Spleen (tissue), 7 donors: ENCODE results near the gene MGME1.

Experiments
- POLR2A ChIP-seq, 3 donors: fragments of 450-650 bp; IDR thresholded peaks; one replicate each; pipeline ENCODE4 v1.5.1; 2017; ENCODE audit warnings: antibody characterized with exemption in 3 of 3, mild to moderate bottlenecking in 1 of 3
- TF ChIP-seq, protein P1 (sequence below), 11 experiments: fragments of 200-600 bp in 7 of 11; fragments of 450-650 bp in 4 of 11; sonication (generic) in 4 of 11; IDR thresholded peaks in 8 of 11; conservative IDR thresholded peaks in 3 of 11; 1 replicate in 7 of 11; 2 replicates in 4 of 11; pipeline versions ENCODE4 v1.4.0 to v1.8.0; 2016 to 2021; ENCODE audit warnings: antibody characterized with exemption in 11 of 11, inconsistent platforms in 4 of 11, mild to moderate bottlenecking in 1 of 11
- donor health status: DM: no; HTN: no; CAD: no; lungs with moderate emphysema.
- donor health status: DM: no; HTN: no; CAD: no.
- donor health status: DM: no; HTN: no; CAD: no.

DNA sequence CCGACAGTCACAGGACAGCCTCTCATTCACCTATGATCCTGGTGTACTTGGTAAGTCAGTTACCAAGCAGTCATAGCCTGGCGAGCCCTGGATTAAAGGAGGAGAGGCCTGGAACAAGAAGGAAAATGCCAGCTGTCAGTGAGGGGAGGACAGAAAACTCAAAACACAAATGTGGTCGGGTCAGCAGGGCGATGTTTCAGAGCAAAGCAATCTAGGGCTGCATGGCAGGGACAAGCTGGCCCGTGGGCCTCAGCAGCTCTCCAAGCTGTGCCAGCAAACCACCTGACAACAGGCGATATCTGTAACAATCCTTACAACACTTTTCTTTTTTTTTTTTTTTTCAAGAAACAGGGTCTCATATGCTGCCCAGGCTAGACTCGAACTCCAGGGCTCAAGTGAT lies 40.3 kb downstream of the MGME1 start:
- TF ChIP-seq, protein P1, sequence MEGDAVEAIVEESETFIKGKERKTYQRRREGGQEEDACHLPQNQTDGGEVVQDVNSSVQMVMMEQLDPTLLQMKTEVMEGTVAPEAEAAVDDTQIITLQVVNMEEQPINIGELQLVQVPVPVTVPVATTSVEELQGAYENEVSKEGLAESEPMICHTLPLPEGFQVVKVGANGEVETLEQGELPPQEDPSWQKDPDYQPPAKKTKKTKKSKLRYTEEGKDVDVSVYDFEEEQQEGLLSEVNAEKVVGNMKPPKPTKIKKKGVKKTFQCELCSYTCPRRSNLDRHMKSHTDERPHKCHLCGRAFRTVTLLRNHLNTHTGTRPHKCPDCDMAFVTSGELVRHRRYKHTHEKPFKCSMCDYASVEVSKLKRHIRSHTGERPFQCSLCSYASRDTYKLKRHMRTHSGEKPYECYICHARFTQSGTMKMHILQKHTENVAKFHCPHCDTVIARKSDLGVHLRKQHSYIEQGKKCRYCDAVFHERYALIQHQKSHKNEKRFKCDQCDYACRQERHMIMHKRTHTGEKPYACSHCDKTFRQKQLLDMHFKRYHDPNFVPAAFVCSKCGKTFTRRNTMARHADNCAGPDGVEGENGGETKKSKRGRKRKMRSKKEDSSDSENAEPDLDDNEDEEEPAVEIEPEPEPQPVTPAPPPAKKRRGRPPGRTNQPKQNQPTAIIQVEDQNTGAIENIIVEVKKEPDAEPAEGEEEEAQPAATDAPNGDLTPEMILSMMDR (IDR thresholded peaks at IDR 0.05 in 8 of 11, conservative IDR thresholded peaks at IDR 0.05 in 3 of 11), result no peak
- TF ChIP-seq POLR2A (IDR thresholded peaks at IDR 0.05), result no peak
